ENCODE data around the gene HACD2.

DNA sequence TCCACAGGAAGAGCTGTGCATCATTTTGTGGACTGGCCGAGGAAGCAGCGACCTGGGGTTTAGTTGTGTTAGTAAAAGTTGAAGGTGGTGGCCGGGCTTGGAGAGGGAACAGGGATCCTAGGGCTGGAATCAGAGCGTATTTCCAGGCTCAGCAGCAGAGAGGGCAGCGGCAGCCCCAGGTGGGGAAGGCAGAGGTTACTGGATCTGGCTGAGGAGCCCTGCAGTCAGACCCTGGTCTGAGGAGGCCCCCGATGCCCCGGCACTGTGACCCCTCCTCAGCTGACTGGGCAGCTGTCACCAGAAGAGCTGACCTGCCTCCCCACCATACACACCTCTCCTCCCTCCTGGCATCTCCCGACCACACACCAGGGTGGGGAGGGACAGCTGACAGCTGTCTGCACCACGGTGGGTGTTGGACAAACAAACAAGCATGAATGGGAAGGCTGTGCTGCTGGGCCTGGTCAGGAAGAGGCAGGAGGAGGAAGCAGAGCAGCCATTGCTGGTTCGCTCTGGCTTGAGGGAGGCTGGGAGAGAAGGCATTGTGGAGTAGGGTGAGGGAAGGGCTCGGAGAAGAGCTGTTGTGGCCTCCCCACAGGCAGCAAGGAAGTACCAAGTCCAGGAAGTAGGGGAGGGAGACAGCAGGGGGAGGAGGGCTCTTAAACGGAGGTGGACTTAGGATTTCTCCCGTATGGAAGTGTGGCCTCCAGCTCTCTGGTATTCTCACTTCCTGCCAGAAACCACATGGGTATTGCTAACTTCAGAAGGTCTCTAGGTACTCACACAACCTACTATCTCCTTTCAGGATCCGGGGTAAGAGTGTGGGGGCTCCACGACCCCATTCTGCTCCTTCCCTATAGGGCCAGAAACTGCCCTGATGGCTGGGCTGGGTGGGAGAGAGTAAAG, 49.5 kb upstream of the HACD2 start:
- TF ChIP-seq, protein P1, sequence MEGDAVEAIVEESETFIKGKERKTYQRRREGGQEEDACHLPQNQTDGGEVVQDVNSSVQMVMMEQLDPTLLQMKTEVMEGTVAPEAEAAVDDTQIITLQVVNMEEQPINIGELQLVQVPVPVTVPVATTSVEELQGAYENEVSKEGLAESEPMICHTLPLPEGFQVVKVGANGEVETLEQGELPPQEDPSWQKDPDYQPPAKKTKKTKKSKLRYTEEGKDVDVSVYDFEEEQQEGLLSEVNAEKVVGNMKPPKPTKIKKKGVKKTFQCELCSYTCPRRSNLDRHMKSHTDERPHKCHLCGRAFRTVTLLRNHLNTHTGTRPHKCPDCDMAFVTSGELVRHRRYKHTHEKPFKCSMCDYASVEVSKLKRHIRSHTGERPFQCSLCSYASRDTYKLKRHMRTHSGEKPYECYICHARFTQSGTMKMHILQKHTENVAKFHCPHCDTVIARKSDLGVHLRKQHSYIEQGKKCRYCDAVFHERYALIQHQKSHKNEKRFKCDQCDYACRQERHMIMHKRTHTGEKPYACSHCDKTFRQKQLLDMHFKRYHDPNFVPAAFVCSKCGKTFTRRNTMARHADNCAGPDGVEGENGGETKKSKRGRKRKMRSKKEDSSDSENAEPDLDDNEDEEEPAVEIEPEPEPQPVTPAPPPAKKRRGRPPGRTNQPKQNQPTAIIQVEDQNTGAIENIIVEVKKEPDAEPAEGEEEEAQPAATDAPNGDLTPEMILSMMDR (IDR thresholded peaks at IDR 0.05): no peak
- no peak for TF ChIP-seq EP300 (IDR thresholded peaks at IDR 0.05)
- no peak for TF ChIP-seq POLR2A (IDR thresholded peaks at IDR 0.05)
- no peak for TF ChIP-seq POLR2AphosphoS5 (IDR thresholded peaks at IDR 0.05)

Measured in stomach (tissue), 4 donors.